PC-9 (cell line): ENCODE measurements around the gene ZNF561.

ENCODE experiments used
- EZH2 ChIP-seq: fragments of 200-600 bp; sonication (generic); IDR thresholded peaks from 2 replicates; pipeline ENCODE4 v1.8.0; 2017; ENCODE audit warnings: antibody characterized with exemption, low read depth
- TF ChIP-seq, protein P1 (sequence below): fragments of 200-600 bp; sonication (generic); conservative IDR thresholded peaks from 2 replicates; pipeline ENCODE4 v1.6.1; 2017; ENCODE audit warnings: mixed run types, antibody characterized with exemption, mild to moderate bottlenecking, moderate library complexity

DNA sequence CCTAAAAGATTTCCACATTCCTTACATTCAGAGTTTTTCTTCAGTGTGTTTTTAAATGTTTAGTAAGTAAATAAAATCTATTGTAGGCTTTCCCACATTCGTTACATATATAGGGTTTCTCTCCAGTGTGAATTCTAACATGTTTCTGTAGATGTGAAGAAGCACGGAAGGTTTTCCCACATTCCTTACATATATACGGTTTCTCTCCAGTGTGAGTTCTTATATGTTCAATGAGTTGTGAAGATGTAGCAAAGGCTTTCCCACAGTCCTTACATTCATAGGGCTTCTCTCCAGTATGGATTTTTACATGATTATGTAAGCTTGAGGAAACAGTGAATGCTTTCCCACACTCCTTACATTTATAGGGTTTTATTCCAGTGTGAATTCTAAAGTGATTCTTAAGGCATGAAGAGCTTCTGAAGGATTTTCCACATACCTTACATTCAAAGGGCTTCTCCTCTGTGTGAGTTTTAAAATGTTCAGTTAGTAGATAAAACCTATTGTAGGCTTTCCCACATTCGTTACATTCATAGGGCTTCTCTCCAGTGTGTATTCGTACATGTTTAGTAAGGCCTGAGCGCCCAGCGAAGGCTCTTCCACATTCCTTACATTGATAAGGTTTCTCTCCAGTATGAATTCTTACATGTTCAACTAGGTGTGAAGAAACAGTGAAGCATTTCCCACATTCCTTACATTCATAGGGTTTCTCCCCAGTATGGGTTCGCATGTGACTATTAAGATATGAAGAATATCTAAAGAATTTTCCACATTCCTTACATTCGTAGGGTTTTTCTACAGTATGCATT lies 54.9 kb downstream of the ZNF561 start:
- TF ChIP-seq, protein P1, sequence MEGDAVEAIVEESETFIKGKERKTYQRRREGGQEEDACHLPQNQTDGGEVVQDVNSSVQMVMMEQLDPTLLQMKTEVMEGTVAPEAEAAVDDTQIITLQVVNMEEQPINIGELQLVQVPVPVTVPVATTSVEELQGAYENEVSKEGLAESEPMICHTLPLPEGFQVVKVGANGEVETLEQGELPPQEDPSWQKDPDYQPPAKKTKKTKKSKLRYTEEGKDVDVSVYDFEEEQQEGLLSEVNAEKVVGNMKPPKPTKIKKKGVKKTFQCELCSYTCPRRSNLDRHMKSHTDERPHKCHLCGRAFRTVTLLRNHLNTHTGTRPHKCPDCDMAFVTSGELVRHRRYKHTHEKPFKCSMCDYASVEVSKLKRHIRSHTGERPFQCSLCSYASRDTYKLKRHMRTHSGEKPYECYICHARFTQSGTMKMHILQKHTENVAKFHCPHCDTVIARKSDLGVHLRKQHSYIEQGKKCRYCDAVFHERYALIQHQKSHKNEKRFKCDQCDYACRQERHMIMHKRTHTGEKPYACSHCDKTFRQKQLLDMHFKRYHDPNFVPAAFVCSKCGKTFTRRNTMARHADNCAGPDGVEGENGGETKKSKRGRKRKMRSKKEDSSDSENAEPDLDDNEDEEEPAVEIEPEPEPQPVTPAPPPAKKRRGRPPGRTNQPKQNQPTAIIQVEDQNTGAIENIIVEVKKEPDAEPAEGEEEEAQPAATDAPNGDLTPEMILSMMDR: no peak
- no peak for TF ChIP-seq EZH2
